GM12892 (cell line): ENCODE data around the gene LDLRAD3.

Experiments used
- DNase-seq: peaks from one replicate; pipeline ENCODE4 v3.0.0; 2011; ENCODE audit not compliant: insufficient read length
- FAIRE-seq: peaks from 2 replicates; lab custom pipeline; 2011; peaks lifted over from hg19 to GRCh38; lab: Jason Lieb, UNC
- POLR2A ChIP-seq: IDR thresholded peaks from 2 replicates; pipeline ENCODE4 v1.6.1; 2011; ENCODE audit warnings: low read depth, low read length, control low read depth
- POLR2AphosphoS5 ChIP-seq: IDR thresholded peaks from 2 replicates; pipeline ENCODE4 v1.6.1; 2011; ENCODE audit warnings: low read depth, low read length, control low read depth
- TAF1 ChIP-seq: IDR thresholded peaks from 2 replicates; pipeline ENCODE4 v1.6.1; 2011; ENCODE audit warnings: low read depth, mild to moderate bottlenecking, control low read depth, low read length, borderline replicate concordance

LDLRAD3 gene

GRCh38 chr11:36013950-36014897 is 70.4 kb downstream of the LDLRAD3 start:
- DNase-seq (no peak), FAIRE-seq (no peak)
- no peak for TF ChIP-seq POLR2AphosphoS5
- TF ChIP-seq POLR2A, result no peak
- TF ChIP-seq TAF1, result no peak

GRCh38 chr11:36014898-36015665 is 71.2 kb downstream of the LDLRAD3 start:
- no peak for FAIRE-seq
- TF ChIP-seq POLR2AphosphoS5, result no peak
- no peak for TF ChIP-seq TAF1
- no peak for TF ChIP-seq POLR2A
- no peak for DNase-seq

GRCh38 chr11:36015799-36016198 is 71.9 kb downstream of the LDLRAD3 start:
- TF ChIP-seq POLR2AphosphoS5 (no peak), POLR2A (no peak), TAF1 (no peak)
- DNase-seq (no peak), FAIRE-seq (no peak)

- DNase-seq (no peak), FAIRE-seq (no peak)
- TF ChIP-seq TAF1, result no peak
- no peak for TF ChIP-seq POLR2AphosphoS5
- no peak for TF ChIP-seq POLR2A
These were observed 72.4 kb downstream of the LDLRAD3 start for GRCh38 chr11:36016263-36016662.

- FAIRE-seq, result no peak
- DNase-seq, result no peak
- TF ChIP-seq POLR2AphosphoS5 (no peak), TAF1 (no peak), POLR2A (no peak)
These were observed 72.8 kb downstream of the LDLRAD3 start for GRCh38 chr11:36016709-36017108.

GRCh38 chr11:36019005-36019596 is 75.2 kb downstream of the LDLRAD3 start:
- DNase-seq, result no peak
- no peak for FAIRE-seq
- TF ChIP-seq POLR2AphosphoS5 (no peak), POLR2A (no peak), TAF1 (no peak)

- TF ChIP-seq POLR2A, result no peak
- TF ChIP-seq POLR2AphosphoS5, result no peak
- TF ChIP-seq TAF1, result no peak
- FAIRE-seq (no peak), DNase-seq (no peak)
These were observed 75.9 kb downstream of the LDLRAD3 start for GRCh38 chr11:36019722-36020121.

- no peak for TF ChIP-seq POLR2A
- no peak for TF ChIP-seq TAF1
- no peak for TF ChIP-seq POLR2AphosphoS5
- FAIRE-seq (no peak), DNase-seq (no peak)
These were observed 79.0 kb downstream of the LDLRAD3 start for GRCh38 chr11:36022882-36023281.

GRCh38 chr11:36023922-36024321 is 80.1 kb downstream of the LDLRAD3 start:
- TF ChIP-seq POLR2AphosphoS5 (no peak), POLR2A (no peak), TAF1 (no peak)
- DNase-seq (no peak), FAIRE-seq (no peak)

- FAIRE-seq, result no peak
- DNase-seq, result no peak
- TF ChIP-seq TAF1, result no peak
- TF ChIP-seq POLR2A, result no peak
- no peak for TF ChIP-seq POLR2AphosphoS5
These were observed 80.9 kb downstream of the LDLRAD3 start for GRCh38 chr11:36024716-36025115.

GRCh38 chr11:36026315-36026968 is 82.6 kb downstream of the LDLRAD3 start:
- FAIRE-seq, result no peak
- DNase-seq, result no peak
- TF ChIP-seq TAF1 (no peak), POLR2A (no peak), POLR2AphosphoS5 (no peak)
